ENCODE data around the gene DDX3Y.

Gene DDX3Y

DNA sequence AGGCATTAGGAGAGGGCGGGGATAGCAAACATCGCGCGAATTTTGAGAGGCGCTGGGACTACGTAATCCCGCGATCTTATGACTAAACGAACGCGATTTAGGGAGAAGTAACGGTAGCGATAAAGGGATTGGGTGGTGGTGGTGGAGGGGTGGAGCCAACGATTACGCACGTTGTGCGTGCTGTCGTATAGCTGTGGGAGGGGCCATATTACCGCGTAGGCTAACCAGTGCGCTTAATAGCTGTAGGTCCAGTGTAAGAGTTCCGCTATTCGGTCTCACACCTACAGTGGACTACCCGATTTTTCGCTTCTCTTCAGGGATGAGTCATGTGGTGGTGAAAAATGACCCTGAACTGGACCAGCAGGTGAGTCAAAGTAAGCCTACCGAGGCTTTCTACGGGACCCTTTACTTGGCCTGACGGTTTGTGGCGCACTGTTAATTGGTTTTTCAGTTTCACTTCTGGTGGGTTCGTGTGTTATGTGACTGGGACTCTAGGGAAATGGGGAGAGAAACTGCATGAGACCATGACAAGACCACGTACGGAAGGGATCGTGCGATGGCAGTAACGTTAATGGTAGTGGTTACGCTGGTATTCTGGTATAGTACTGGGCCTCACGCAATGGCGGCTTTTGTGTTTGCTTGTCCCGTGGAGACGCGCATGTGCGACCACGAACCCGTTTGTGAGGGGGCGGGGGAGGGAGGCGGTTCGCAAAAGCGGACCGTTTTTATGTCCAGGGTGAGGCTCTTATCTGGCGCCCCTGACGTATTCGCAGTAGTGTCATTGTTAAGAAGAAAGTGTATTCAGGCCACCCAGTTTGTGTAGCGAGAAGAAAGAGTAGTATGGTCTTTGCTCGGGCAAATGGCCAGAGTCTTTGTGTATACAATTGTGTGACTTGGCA lies at the start of gene DDX3Y:
Gene DDX3Y (plus strand): TSS at position 251 of the 899 bp plus-strand sequence. CDS start 69 bp downstream, at position 320.
- DNase-seq (ENCODE audit: low read depth in 2 of 2): peak; percentile 96 to 97
- TF ChIP-seq CTCF (IDR thresholded peaks at IDR 0.05; ENCODE audit: low read depth, low read length): no peak
- H3K4me3 ChIP-seq (replicated peaks in 1 of 2; ENCODE audit: low read depth in 2 of 2, low read length in 2 of 2): peak within 1 kb of the TSS; percentile 60 to 80

DNA sequence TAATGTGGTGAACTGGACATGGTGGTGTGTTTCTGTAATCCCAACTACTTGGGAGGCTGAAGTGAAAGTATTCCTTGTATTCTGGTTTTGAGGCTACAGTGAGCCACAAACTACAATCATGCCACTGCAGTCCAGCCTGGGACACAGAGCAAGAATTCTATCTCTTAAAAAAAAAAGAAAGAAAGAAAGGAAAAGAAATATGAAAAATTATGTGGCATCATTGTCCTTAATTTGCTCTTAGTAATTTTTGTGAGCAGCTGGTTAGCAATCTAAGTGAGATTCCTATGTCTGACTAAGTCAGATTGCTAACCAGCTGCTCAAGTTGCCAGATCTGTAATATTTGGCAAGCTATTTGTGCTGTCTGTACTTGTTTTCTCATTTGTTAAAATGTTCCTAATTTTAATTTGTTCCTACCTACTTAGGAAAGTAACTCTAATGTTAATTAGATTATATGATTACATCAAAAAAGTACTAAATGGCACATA lies 48.8 kb upstream of the DDX3Y start:
- DNase-seq (ENCODE audit: low read depth in 2 of 2): peak; percentile 21 to 43
- TF ChIP-seq CTCF (IDR thresholded peaks at IDR 0.05; ENCODE audit: low read depth, low read length): no peak
- no peak overlapping the region for H3K4me3 ChIP-seq (replicated peaks in 1 of 2; ENCODE audit: low read depth in 2 of 2, low read length in 2 of 2)

GRCh38 chrY:12867960-12868359 lies 36.7 kb upstream of the DDX3Y start:
- no peak overlapping the region for H3K4me3 ChIP-seq (replicated peaks in 1 of 2; ENCODE audit: low read depth in 2 of 2, low read length in 2 of 2)
- no peak for TF ChIP-seq CTCF (IDR thresholded peaks at IDR 0.05; ENCODE audit: low read depth, low read length)
- DNase-seq (ENCODE audit: low read depth in 2 of 2): no peak

- H3K4me3 ChIP-seq (replicated peaks in 1 of 2; ENCODE audit: low read depth in 2 of 2, low read length in 2 of 2): no peak overlapping the region
- no peak for TF ChIP-seq CTCF (IDR thresholded peaks at IDR 0.05; ENCODE audit: low read depth, low read length)
- DNase-seq (ENCODE audit: low read depth in 2 of 2): peak in 1 of 2 donors; percentile 19
Observed at GRCh38 chrY:12896973-12897372, 7.7 kb upstream of the DDX3Y start.

GRCh38 chrY:12898604-12899003 lies 6.1 kb upstream of the DDX3Y start:
- TF ChIP-seq CTCF (IDR thresholded peaks at IDR 0.05; ENCODE audit: low read depth, low read length): no peak
- no peak for DNase-seq (ENCODE audit: low read depth in 2 of 2)
- H3K4me3 ChIP-seq (replicated peaks in 1 of 2; ENCODE audit: low read depth in 2 of 2, low read length in 2 of 2): no peak overlapping the region

DNA sequence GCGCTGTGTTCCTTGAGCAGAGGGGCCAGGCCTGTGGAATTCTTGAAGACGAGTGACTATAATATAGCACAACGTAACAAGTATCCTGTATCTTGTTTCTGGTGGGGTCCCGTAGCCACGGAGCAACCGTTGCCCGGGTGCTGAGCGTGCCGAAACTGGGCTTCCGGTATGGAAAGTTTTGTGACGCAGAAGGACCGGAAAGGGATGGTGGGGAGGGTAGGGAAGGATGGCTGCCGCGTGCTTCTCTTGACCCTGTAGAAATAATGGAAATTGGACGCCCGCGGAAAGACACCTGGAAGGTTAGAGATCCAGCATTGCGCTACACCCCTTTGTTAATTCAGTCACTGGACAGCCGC lies 827 bp downstream of the DDX3Y start:
- peak overlapping the region; percentile 60 to 80 for H3K4me3 ChIP-seq (replicated peaks in 1 of 2; ENCODE audit: low read depth in 2 of 2, low read length in 2 of 2)
- TF ChIP-seq CTCF (IDR thresholded peaks at IDR 0.05; ENCODE audit: low read depth, low read length): no peak
- DNase-seq (ENCODE audit: low read depth in 2 of 2): peak; percentile 76 to 83
